GM10847 (cell line): ENCODE measurements around the gene NWD2.

Source experiments
- POLR2A ChIP-seq: IDR thresholded peaks from 2 replicates; pipeline ENCODE4 v1.6.1; 2011; ENCODE audit not compliant: insufficient read length; ENCODE audit errors: extremely low read depth

The NWD2 gene

DNA sequence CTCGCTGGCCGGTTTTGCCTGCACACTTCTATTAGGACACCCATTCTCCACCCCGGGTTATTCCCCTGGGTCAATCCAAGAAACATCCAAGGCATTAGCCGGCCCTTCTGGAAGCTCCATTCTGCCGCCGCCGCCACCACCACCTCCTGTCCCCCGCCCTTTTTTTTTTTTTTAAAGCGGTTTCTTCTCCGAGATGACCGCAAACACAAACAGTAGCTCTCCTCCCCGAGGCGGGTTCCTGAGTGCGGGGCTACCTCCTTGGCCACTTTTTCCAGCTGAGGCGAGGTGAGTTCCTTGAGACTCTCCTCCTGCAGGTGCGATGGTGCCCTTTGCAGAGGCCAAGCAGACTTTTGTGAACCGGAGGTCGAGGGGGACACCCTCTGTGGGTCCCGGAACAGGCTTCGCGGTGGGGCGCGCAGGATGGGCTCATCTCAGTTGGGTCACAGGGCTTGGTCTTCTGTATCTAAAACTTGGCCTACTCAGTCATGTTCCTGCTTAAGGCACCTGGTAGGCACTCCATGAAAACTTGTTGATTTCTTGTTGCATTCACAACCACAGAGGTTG is 930 bp downstream of the NWD2 start:
- no peak for TF ChIP-seq POLR2A

- TF ChIP-seq POLR2A: no peak
Observed at GRCh38 chr4:37246891-37247290, 2.3 kb downstream of the NWD2 start.

DNA sequence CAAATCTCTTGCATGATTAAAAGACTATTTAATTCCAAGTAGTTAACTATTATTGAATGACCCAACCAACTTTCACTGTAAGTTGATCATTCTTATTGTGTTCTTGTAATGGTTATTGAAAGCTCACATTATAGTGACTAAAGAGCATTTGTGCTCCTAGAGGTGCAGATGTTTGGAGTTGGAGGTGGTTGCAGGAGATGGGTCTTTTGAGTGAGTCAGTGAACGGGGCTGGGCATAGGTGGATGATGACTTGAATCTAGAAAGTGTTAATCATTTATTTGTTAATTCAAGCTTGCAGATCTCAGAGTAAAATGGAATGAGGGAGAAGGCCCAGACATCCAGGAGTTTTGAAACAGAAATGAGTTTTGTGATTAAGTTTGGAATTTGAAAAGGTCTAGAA is 13.7 kb downstream of the NWD2 start:
- no peak for TF ChIP-seq POLR2A

DNA sequence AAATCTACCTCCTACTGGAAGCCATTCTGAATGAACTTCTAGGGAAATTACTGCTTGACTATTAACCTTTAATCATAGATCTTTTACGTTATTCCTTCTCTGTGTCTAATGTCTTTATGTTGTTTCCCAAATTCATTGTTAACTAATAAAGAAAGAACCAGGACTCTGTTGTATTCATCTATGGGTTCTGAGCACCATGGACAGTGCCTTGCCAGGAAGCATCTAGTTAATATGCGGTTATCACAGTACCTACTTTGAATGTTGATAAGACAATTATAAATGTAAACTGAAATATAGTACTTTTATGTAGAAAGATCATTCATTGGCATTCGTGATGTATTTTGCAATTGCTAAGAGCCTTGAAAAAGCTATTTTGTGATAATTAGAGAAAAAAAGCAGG is 23.8 kb downstream of the NWD2 start:
- no peak for TF ChIP-seq POLR2A

GRCh38 chr4:37279121-37279520 is 34.6 kb downstream of the NWD2 start:
- TF ChIP-seq POLR2A: no peak

DNA sequence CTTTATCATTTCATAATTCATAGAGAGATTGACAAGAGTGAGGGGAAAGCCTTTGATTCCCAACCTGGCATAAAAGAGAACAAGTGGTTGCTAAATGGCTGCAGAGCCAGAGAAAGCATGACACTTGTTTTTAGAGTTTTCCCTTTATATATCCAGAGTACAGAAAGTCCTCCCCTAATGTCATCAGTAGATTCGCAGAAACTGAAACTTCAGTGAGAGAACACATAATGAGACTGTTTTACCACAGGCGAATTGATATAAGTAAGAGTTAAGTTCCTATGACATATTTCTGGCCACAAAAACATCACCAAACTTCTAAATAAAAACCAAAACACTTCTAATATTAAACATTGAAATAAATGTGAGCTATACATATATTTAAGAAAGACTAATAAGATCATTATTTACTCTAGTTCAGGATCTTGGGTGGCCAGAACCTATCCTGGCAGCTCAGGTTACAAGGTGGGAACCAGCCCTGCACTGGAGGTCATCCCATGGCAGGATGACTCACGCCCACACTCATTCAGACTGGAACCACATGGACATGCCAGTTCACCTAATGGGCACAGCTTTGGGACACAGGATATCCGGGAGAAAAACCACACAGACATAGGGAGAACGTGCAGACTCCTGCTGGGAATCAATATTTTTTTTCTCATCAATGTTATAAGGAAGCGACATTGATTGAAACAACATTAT is 35.5 kb downstream of the NWD2 start:
- no peak for TF ChIP-seq POLR2A

DNA sequence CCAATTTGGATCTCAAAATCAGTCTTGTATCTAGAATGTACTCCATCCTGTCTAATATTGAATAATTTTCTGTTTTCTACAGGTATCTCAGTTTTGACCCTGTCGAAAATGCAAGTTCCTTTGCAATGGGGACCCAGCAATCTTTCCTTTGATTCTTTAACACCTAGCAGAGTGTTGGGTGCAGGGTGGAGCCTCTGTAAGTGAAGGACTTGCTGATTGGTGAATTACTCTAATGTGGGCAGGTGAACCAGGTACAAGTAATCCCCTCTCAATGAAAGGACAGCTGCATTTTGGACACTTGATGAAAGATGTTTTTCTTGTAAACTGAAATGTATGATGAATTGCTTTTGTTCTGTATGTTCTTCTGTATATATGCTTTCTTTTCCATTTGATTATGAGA is 54.9 kb downstream of the NWD2 start:
- no peak for TF ChIP-seq POLR2A

- no peak for TF ChIP-seq POLR2A
Observed at GRCh38 chr4:37304612-37305011, 60.1 kb downstream of the NWD2 start.

DNA sequence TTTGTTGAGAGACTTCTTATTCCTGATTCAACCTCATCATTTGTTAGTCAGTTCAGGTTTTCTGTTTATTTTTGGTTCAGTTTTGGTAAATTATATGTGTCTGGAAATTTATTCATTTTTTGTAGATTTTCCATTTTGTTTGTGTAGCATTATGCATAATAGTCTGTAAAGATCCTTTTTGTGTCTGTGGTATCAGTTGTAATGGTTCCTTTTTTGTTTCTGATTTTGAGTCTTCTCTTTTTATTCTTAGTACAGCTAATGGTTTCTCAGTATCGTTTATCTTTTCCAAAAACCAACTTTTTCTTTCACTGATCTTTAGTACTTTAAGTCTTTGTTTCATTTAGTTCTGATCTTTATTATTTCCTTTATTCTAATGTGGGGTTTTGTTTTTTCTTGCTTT is 61.4 kb downstream of the NWD2 start:
- TF ChIP-seq POLR2A: no peak

DNA sequence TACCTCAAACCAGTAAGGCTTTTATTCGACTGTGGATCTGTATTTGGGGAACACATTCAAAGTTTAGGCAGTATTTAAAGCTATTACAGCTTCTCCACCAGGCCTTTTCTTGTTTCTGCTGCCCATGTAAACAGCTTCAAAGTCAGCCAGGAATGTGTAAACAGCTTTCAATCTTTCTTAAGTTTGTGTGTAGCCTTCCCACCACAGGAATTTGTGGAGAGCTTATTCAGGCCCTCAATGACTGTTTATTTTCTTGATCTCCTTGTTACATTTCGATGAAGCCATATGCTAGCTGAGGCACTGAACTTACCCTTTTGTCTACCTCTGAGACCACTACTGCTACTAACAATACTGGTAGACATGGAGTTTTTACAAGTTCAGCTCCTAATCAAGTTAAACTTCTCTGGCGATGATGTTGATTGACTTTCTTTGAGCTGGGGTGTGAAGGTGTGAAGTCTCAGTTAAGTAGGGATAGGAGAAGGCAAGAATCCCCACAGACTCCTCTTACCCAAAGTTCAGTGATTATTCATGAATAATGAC is 72.6 kb downstream of the NWD2 start:
- no peak for TF ChIP-seq POLR2A

- TF ChIP-seq POLR2A: no peak
Observed at GRCh38 chr4:37320513-37321235, 76.1 kb downstream of the NWD2 start.

- no peak for TF ChIP-seq POLR2A
Observed at GRCh38 chr4:37322122-37322521, 77.6 kb downstream of the NWD2 start.

DNA sequence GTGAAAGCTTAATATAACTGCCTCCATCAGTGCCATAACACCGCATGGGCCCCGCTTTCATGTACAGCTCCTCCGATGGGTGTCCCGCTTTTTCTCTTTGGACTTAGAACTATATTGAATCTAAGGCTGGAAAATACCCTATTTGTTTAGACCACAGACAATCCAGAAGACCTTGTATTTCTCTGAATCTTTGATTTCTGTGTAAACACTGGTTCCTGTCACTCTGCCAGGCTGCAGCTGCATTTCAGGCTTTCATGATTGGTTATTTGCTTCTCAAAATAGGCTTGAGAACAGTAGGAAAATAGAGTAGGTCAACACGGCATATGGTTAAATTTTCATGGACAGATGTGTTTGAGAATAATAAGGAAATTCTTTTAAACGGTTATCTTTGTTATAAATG is 80.0 kb downstream of the NWD2 start:
- no peak for TF ChIP-seq POLR2A

GRCh38 chr4:37326852-37327251 is 82.3 kb downstream of the NWD2 start:
- TF ChIP-seq POLR2A: no peak

- no peak for TF ChIP-seq POLR2A
Observed at GRCh38 chr4:37338972-37339371, 94.4 kb downstream of the NWD2 start.

- TF ChIP-seq POLR2A: no peak
Observed at GRCh38 chr4:37358748-37359147, 114.2 kb downstream of the NWD2 start.
